NCI-H345 treated with DMSO at 0.1 percent for 48 hours (cell line): ENCODE measurements around the gene EME2.

Source experiments
- DNase-seq: peaks from one replicate; lab custom pipeline; 2025; ENCODE audit not compliant: unreplicated experiment; lab: John Stamatoyannopoulos, UW

The EME2 gene

GRCh38 chr16:1745181-1745899, 27.3 kb upstream of the EME2 start:
- no peak for DNase-seq

GRCh38 chr16:1745900-1746692, 26.5 kb upstream of the EME2 start:
- DNase-seq, result no peak

- DNase-seq, result no peak
These were observed 25.9 kb upstream of the EME2 start for GRCh38 chr16:1746693-1747195.

- DNase-seq, result no peak
These were observed 24.7 kb upstream of the EME2 start for GRCh38 chr16:1747934-1748333.

GRCh38 chr16:1749152-1750117, 23.2 kb upstream of the EME2 start:
- no peak for DNase-seq

- no peak for DNase-seq
These were observed 20.7 kb upstream of the EME2 start for GRCh38 chr16:1751946-1752345.

- no peak for DNase-seq
These were observed 19.8 kb upstream of the EME2 start for GRCh38 chr16:1752853-1753252.

- DNase-seq, result no peak
These were observed 18.4 kb upstream of the EME2 start for GRCh38 chr16:1754204-1754603.

- DNase-seq, result no peak
These were observed 14.7 kb upstream of the EME2 start for GRCh38 chr16:1757714-1758461.

GRCh38 chr16:1758923-1759322, 13.7 kb upstream of the EME2 start:
- no peak for DNase-seq

- no peak for DNase-seq
These were observed 13.1 kb upstream of the EME2 start for GRCh38 chr16:1759511-1759910.

GRCh38 chr16:1760911-1761310, 11.7 kb upstream of the EME2 start:
- no peak for DNase-seq

- DNase-seq, result no peak
These were observed 10.9 kb upstream of the EME2 start for GRCh38 chr16:1761751-1762150.

- DNase-seq, result no peak
These were observed 10.3 kb upstream of the EME2 start for GRCh38 chr16:1762196-1762878.

GRCh38 chr16:1762879-1763520, 9.6 kb upstream of the EME2 start:
- no peak for DNase-seq

- DNase-seq, result no peak
These were observed 8.8 kb upstream of the EME2 start for GRCh38 chr16:1763521-1764511.

- DNase-seq, result no peak
These were observed 7.6 kb upstream of the EME2 start for GRCh38 chr16:1764971-1765370.

GRCh38 chr16:1765826-1766225, 6.8 kb upstream of the EME2 start:
- no peak for DNase-seq
